Ovary (tissue), 9 donors: Measurements from ENCODE around the gene LRCH1. TPM values are rescaled to one million over a fixed set of nuclear protein-coding genes. Genes with fewer than 3 reads are reported as not detected.

Experiments
- DNase-seq, 5 donors: peaks; one replicate each; pipeline ENCODE4 v3.0.0-alpha.2; 2019 to 2020
- H3K27ac ChIP-seq, 2 donors: fragments of 200-600 bp; one replicate each; pipeline versions ENCODE4 v1.5.1 to v1.8.0; 2019 to 2022
- H3K27me3 ChIP-seq: fragments of 200-600 bp; one replicate; pipeline ENCODE4 v1.8.0; 2022
- H3K36me3 ChIP-seq: fragments of 200-600 bp; sonication (generic); one replicate; pipeline ENCODE4 v1.5.1; 2019
- H3K4me1 ChIP-seq: one replicate; pipeline ENCODE4 v1.8.1; 2013; ENCODE audit warnings: mild to moderate bottlenecking, moderate library complexity; ENCODE audit not compliant: insufficient read depth
- H3K4me3 ChIP-seq: fragments of 200-600 bp; sonication (generic); one replicate; pipeline ENCODE4 v1.5.1; 2017
- H3K9me3 ChIP-seq, 2 donors: fragments of 200-600 bp in 1 of 2; sonication (generic) in 1 of 2; one replicate each; pipeline versions ENCODE4 v1.5.1 to v1.8.1; 2013 to 2019; ENCODE audit warnings: mild to moderate bottlenecking in 1 of 2, moderate library complexity in 1 of 2
- EP300 ChIP-seq: sonication (generic); formaldehyde crosslinking; IDR thresholded peaks from one replicate; pipeline ENCODE4 v1.6.1; 2017; ENCODE audit warnings: antibody characterized with exemption
- POLR2A ChIP-seq: fragments of 450-650 bp; IDR thresholded peaks from one replicate; pipeline ENCODE4 v1.6.1; 2017; ENCODE audit warnings: antibody characterized with exemption, mild to moderate bottlenecking, moderate library complexity
- WGBS, 3 donors: extraction: QIAGEN DNeasy Blood & Tissue Kit in 1 of 3; methylation state at CpG; one replicate each; pipeline versions ENCODE4 v1.1.5 to v1.1.7; 2013 to 2017; 5-methylcytosine and 5-hydroxymethylcytosine counted together
- intact Hi-C, 4 donors: fragments of 100-400 bp; cut with DNase I; formaldehyde crosslinking; loops; one replicate each; pipeline versions ENCODE4 v1.11.0 to v1.15.1; 2022 to 2023
- polyA plus RNA-seq, 2 donors: library from polyadenylated mRNA; stranded (reverse); fragments of 200-250 nt in 1 of 2; fragments of 350-450 nt in 1 of 2; fragmentation: Illumina TruSeq in 1 of 2; extraction: RNeasy Lipid Tissue Mini Kit (QIAGEN cat#74804) in 1 of 2; gene quantifications; one replicate each; pipeline ENCODE4 v1.2.3, GENCODE V29; 2013 to 2014
- total RNA-seq, 7 donors: library from RNA; depleted of rRNA in 2 of 7; stranded (reverse); fragments of >200 nt in 2 of 7; fragmentation: NEBNext Ultra II Directional in 3 of 7; extraction: Animal tissue kit (Norgen Biotek cat#: 25700) in 3 of 7; gene quantifications; one replicate each; pipeline versions ENCODE4 v1.1.0 to v1.2.4, GENCODE V29; 2016 to 2023
- TF ChIP-seq, protein P1 (sequence below), 3 donors: fragments of 450-650 bp in 2 of 3; fragments of 200-600 bp in 1 of 3; IDR thresholded peaks; one replicate each; pipeline versions ENCODE4 v1.5.1 to v1.8.0; 2016 to 2022; ENCODE audit warnings: antibody characterized with exemption in 3 of 3, mild to moderate bottlenecking in 1 of 3
- donor health status: DM: no; HTN: no; CAD: no; lungs with moderate emphysema.
- donor health status: DM: no; HTN: no; CAD: no.
- donor health status: Bipolar disorder and iron deficiency.
- donor health status: DM: yes; HTN: yes; CAD: no.
- donor health status: DM: no; HTN: no; CAD: no.
- donor health status: DM: yes; HTN: yes; CAD: no.

LRCH1 gene
- total and polyA plus RNA-seq, 9 donors: 7.6 to 19.3 (median 15.8) TPM

DNA sequence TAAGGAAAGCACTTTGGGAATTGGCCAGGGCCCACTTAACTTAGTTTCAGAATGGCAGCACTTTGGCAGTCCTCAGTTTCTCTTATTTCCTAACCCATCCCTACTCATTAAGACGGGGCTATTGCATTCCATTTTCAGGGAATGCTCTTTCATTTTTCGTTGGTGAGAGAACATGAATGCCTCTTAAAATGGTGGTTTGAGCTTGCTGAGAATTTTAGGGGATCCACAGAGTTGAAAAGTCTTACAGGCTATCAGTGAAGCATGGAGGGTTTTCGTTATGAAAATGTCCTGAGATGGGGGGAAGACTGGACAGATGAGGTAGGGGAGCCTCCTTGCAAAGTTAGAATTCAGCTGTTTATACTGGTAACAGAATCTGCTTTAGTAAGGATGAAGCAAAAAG, 71.4 kb downstream of the LRCH1 start:
- TF ChIP-seq EP300: no peak
- no peak for TF ChIP-seq POLR2A
- TF ChIP-seq, protein P1, sequence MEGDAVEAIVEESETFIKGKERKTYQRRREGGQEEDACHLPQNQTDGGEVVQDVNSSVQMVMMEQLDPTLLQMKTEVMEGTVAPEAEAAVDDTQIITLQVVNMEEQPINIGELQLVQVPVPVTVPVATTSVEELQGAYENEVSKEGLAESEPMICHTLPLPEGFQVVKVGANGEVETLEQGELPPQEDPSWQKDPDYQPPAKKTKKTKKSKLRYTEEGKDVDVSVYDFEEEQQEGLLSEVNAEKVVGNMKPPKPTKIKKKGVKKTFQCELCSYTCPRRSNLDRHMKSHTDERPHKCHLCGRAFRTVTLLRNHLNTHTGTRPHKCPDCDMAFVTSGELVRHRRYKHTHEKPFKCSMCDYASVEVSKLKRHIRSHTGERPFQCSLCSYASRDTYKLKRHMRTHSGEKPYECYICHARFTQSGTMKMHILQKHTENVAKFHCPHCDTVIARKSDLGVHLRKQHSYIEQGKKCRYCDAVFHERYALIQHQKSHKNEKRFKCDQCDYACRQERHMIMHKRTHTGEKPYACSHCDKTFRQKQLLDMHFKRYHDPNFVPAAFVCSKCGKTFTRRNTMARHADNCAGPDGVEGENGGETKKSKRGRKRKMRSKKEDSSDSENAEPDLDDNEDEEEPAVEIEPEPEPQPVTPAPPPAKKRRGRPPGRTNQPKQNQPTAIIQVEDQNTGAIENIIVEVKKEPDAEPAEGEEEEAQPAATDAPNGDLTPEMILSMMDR (IDR thresholded peaks at IDR 0.05): no peak
- H3K27ac ChIP-seq: no peak overlapping the region

DNA sequence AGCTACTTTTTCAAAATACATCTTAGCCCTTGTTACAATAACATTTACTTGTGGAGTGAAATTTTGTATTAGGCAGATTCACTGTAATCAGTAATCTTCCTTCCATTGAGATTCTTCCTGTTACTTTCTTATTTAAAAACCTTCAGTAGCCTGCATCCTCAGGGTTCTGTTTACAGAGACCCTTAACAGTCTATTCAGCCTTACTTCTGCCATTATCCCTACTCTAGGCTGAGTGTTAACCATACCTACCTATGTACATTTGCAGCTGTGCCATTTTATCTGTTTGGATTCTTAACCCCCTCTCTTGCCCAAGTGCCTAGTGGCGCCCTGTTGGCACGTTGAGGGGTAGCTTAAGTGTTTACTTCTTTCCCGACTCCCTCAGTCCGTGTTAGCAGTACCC, 71.9 kb downstream of the LRCH1 start:
- no peak for DNase-seq
- H3K36me3 ChIP-seq: no peaks in the 10 kb centered on the region
- H3K27ac ChIP-seq: no peak overlapping the region
- no peak for TF ChIP-seq EP300
- TF ChIP-seq, protein P1 (IDR thresholded peaks at IDR 0.05): no peak
- no peak for TF ChIP-seq POLR2A
- 91 to 97% (median 94%) methylated on average over 4 of the region's 4 CpGs for WGBS, 3 donors
- no peaks in the 10 kb centered on the region for H3K27me3 ChIP-seq
- H3K9me3 ChIP-seq: no peaks in the 10 kb centered on the region
- intact Hi-C loops: no loop called here
- peaks cover 5% of the 10 kb centered on the region for H3K4me1 ChIP-seq
- no peak overlapping the region for H3K4me3 ChIP-seq

More for the DNA sequence above, 71.4 kb downstream of the LRCH1 start:
- Histone ChIP-seq H3K9me3 (no peaks in the 10 kb centered on the region), H3K27me3 (no peaks in the 10 kb centered on the region), H3K36me3 (no peaks in the 10 kb centered on the region), H3K4me1 (peaks cover 2% of the 10 kb centered on the region), H3K4me3 (no peak overlapping the region)
- DNase-seq: no peak
- intact Hi-C loops: no loop called here
- WGBS, 3 donors: 90 to 97% (median 96%) methylated on average over 3 of the region's 3 CpGs

DNA sequence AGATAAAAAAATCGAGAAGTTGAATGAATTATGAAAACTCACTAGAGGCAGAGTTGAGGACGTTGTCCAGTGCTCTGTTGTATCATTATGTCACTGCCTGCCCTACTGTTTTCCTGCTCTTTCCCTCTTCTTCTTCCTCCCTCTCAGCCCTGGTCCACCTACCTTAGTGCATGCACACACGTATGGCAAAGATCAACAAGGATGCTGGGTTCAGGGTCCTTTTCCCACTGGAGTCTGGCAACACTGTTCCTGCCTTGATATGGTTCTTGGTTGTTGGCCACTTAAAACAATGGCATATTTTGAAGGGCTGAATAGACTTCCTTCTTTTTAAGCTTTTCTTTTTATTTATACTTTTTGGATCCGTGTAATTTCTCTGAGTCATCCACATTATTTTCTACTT, 74.5 kb downstream of the LRCH1 start:
- H3K27ac ChIP-seq: no peak overlapping the region
- WGBS, 3 donors: 74 to 75% (median 75%) methylated on average over 4 of the region's 4 CpGs
- H3K9me3 ChIP-seq: no peaks in the 10 kb centered on the region
- DNase-seq: no peak
- TF ChIP-seq EP300: no peak
- TF ChIP-seq, protein P1 (IDR thresholded peaks at IDR 0.05): no peak
- H3K4me3 ChIP-seq: no peak overlapping the region
- H3K27me3 ChIP-seq: no peaks in the 10 kb centered on the region
- intact Hi-C loops: no loop called here
- H3K4me1 ChIP-seq: peaks cover 3% of the 10 kb centered on the region
- H3K36me3 ChIP-seq: no peaks in the 10 kb centered on the region

DNA sequence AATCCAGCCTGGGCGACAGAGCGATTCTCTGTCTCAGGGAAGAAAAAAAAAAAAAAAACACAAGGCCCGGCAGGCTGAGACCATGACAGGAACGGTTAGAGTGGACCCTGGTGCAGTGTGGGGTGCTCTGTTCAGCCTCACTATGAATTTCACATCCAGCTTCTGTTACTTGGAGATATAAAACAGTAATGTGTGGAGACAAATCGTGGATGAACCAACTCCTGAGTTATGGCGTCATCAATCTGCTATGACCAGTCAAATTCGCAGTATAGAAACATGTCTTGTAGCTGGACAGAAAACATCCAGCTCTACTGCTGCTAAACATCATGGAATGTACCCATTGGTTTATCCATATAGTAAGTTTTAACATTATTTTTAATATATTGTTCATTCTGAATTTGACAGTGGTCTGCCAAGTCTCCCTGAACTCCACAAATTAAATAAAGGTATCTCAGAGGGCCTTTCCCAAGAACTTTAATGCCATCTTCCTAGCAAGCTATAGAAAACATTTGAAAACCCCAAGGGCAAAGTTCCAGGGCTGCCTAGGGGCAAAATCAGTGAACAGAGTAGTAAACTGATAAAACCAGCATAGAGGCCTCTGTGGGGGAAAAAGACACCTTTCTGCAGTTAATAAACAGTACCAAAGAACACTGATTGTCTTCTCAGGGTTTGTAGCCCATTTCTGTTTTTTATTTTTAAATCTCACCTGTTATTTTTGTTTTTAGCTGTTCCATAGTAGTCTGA, 75.8 kb downstream of the LRCH1 start:
- Histone ChIP-seq H3K27me3 (no peaks in the 10 kb centered on the region), H3K36me3 (no peaks in the 10 kb centered on the region), H3K4me1 (peaks cover 3% of the 10 kb centered on the region), H3K27ac (no peak overlapping the region), H3K4me3 (no peak overlapping the region), H3K9me3 (no peaks in the 10 kb centered on the region)
- intact Hi-C loops: no loop called here
- WGBS, 3 donors: 95 to 98% (median 96%) methylated on average over 7 of the region's 7 CpGs
- TF ChIP-seq EP300 (no peak), POLR2A (no peak)
- TF ChIP-seq, protein P1 (IDR thresholded peaks at IDR 0.05): no peak
- no peak for DNase-seq
